Measurements from ENCODE around the gene QSOX2. TPM values are rescaled to one million over a fixed set of nuclear protein-coding genes. Genes with fewer than 3 reads are reported as not detected.
A peak's percentile ranks its signal among the peaks of the same experiment; 100 is the strongest.
"Not testable (repeated sequence)": the region's sequence is repeated elsewhere in the genome, so short reads cannot be mapped to it uniquely, and the experiment has no call there.

QSOX2 gene
- total RNA-seq, 4 donors from 2014 or later: 5.1 to 23.9 (median 7.4) TPM

- Histone ChIP-seq H3K27ac (peak overlapping the region in 1 of 4 donors; percentile 33), H3K27me3 (no peaks in the 10 kb centered on the region), H3K4me1 (peaks cover 0 to 44% (median 12%) of the 10 kb centered on the region in 4 donors), H3K9me3 (no peaks in the 10 kb centered on the region), H3K36me3 (peaks cover 0 to 18% (median 0%) of the 10 kb centered on the region in 3 donors), H3K4me3 (no peak overlapping the region)
- no peak for DNase-seq
- TF ChIP-seq, protein P1, sequence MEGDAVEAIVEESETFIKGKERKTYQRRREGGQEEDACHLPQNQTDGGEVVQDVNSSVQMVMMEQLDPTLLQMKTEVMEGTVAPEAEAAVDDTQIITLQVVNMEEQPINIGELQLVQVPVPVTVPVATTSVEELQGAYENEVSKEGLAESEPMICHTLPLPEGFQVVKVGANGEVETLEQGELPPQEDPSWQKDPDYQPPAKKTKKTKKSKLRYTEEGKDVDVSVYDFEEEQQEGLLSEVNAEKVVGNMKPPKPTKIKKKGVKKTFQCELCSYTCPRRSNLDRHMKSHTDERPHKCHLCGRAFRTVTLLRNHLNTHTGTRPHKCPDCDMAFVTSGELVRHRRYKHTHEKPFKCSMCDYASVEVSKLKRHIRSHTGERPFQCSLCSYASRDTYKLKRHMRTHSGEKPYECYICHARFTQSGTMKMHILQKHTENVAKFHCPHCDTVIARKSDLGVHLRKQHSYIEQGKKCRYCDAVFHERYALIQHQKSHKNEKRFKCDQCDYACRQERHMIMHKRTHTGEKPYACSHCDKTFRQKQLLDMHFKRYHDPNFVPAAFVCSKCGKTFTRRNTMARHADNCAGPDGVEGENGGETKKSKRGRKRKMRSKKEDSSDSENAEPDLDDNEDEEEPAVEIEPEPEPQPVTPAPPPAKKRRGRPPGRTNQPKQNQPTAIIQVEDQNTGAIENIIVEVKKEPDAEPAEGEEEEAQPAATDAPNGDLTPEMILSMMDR (IDR thresholded peaks at IDR 0.05): no peak
- no peak for TF ChIP-seq POLR2A (IDR thresholded peaks at IDR 0.05)
Observed at GRCh38 chr9:136237486-136238341, 7.9 kb downstream of the QSOX2 start.

DNA sequence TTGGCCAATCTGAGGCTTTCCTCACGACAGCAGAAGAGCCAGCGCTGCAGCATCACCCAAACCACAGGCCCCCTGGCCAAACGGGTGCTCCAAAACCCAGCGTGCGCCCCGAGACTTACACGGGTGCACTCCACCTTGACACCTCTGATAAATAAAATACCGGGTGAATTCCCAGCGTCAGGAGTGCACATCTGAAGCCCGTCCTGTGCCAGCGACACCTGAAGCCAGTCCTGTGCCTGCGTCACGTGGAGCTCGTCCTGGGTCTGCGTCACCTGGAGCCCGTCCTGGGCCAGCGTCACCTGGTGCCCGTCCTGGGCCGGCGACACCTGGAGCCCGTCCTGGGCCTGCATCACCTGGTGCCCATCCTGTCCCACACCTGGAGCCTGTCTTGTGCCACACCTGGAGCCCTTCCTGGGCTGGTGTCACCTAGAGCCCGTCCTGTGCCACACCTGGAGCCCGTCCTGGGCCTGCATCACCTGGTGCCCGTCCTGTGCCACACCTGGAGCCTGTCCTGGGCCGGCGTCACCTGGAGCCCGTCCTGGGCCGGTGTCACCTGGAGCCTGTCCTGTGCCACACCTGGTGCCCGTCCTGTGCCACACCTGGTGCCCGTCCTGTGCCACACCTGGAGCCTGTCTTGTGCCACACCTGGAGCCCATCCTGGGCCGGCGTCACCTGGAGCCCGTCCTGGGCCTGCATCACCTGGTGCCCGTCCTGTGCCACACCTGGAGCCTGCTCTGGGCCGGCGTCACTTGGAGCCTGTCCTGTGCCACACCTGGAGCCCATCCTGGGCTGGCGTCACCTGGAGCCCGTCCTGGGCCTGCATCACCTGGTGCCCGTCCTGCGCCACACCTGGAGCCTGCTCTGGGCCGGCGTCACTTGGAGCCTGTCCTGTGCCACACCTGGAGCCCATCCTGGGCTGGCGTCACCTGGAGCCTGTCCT is 8.9 kb downstream of the QSOX2 start:
- H3K36me3 ChIP-seq: peaks cover 0 to 18% (median 0%) of the 10 kb centered on the region in 3 donors
- H3K9me3 ChIP-seq, H3K4me3 ChIP-seq, H3K27ac ChIP-seq, H3K27me3 ChIP-seq, DNase-seq: not testable (repeated sequence)
- H3K4me1 ChIP-seq: peaks cover 0 to 37% (median 7%) of the 10 kb centered on the region in 4 donors

DNA sequence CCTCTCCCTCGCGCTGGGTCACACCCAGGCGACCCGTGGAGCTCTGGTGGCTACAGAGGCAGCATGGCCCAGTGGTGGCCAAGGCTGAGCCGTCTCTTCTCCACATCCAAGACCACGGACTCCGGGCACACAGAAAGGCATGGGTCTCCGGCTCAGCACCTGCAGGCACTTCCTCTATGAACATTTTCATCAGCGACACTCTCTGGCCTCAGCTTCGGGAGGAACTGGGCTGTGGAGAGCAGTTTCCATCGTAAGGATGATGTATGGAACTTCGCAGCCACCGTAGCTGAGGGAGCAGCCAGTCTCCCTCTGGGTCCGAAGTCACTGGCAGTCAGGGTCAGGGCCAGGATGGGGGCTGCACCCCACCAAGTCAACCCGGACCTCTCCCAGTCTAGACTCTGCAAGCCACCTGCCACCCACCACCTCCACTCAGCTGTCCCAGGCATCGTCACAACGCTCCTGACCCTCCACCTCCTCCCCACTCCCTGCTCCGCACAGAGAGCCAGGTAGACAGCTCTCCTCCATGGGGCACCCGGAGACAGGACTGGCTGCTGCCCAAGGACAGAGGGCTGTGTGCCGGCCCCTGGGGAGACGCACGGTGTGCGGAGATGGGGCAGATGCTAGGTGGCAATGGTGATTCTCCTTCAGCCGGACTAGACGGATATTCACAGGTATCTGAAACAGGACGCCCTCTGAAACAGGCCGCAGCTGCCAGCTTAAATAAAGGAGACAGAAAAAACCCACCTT is 9.7 kb downstream of the QSOX2 start:
- H3K27me3 ChIP-seq: no peaks in the 10 kb centered on the region
- H3K9me3 ChIP-seq: no peaks in the 10 kb centered on the region
- H3K4me1 ChIP-seq: peaks cover 0 to 33% (median 7%) of the 10 kb centered on the region in 4 donors
- TF ChIP-seq, protein P1 (IDR thresholded peaks at IDR 0.05): no peak
- TF ChIP-seq POLR2A (IDR thresholded peaks at IDR 0.05): no peak
- DNase-seq: no peak
- no peak overlapping the region for H3K4me3 ChIP-seq
- peaks cover 0 to 18% (median 0%) of the 10 kb centered on the region in 3 donors for H3K36me3 ChIP-seq
- H3K27ac ChIP-seq: no peak overlapping the region

DNA sequence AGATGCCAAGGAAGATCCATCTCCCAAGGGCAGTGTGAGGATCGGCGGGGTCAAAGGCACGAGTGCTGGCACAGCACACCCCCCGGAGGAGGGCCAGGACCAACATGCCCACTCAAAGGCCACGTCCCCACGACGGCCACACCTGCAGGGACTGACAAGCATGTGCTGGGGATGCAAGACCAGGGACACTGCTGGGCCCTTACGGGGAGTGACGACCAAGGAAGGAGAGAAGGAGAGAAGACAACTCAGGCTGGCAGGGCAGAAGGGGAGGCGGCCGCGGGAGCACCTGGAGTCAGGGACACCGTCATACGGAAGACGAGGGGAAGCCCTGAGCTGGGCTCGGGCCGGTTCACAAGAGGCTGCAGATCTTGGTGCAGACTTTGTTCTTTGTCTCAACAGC is 10.4 kb downstream of the QSOX2 start:
- DNase-seq: no peak
- no peaks in the 10 kb centered on the region for H3K9me3 ChIP-seq
- H3K4me1 ChIP-seq: peaks cover 0 to 26% (median 3%) of the 10 kb centered on the region in 4 donors
- no peak overlapping the region for H3K27ac ChIP-seq
- TF ChIP-seq POLR2A (IDR thresholded peaks at IDR 0.05): no peak
- TF ChIP-seq, protein P1 (IDR thresholded peaks at IDR 0.05): no peak
- no peak overlapping the region for H3K4me3 ChIP-seq
- H3K27me3 ChIP-seq: no peaks in the 10 kb centered on the region
- peaks cover 0 to 18% (median 0%) of the 10 kb centered on the region in 3 donors for H3K36me3 ChIP-seq

- TF ChIP-seq, protein P1 (IDR thresholded peaks at IDR 0.05): no peak
- no peak for TF ChIP-seq POLR2A (IDR thresholded peaks at IDR 0.05)
- Histone ChIP-seq H3K9me3 (no peaks in the 10 kb centered on the region), H3K36me3 (peaks cover 0 to 18% (median 0%) of the 10 kb centered on the region in 3 donors)
Observed at GRCh38 chr9:136234597-136234996, 11.0 kb downstream of the QSOX2 start.

More at GRCh38 chr9:136234597-136234996, 11.0 kb downstream of the QSOX2 start:
- Histone ChIP-seq H3K4me3 (no peak overlapping the region), H3K27me3 (no peaks in the 10 kb centered on the region), H3K27ac (no peak overlapping the region), H3K4me1 (peaks cover 0 to 22% (median 3%) of the 10 kb centered on the region in 4 donors)
- DNase-seq: no peak

Measured in Peyer's patch (tissue), 4 donors.